Body of pancreas (tissue), 4 donors: ENCODE data around the gene AGPAT3.

ENCODE experiments used
- CTCF ChIP-seq, 7 experiments: fragments of 450-650 bp in 4 of 7; fragments of 200-600 bp in 3 of 7; sonication (generic) in 3 of 7; IDR thresholded peaks; one replicate each; pipeline ENCODE4 v1.5.1; 2016 to 2019; ENCODE audit warnings: antibody characterized with exemption in 7 of 7
- POLR2A ChIP-seq, 3 donors: fragments of 450-650 bp; IDR thresholded peaks; one replicate each; pipeline ENCODE4 v1.6.1; 2016; ENCODE audit warnings: antibody characterized with exemption in 3 of 3, mild to moderate bottlenecking in 2 of 3

- no peak for TF ChIP-seq POLR2A (IDR thresholded peaks at IDR 0.05)
- TF ChIP-seq CTCF (IDR thresholded peaks at IDR 0.05) = no peak
Measured at GRCh38 chr21:44019568-44019958, 154.5 kb downstream of the AGPAT3 start.
